ENCODE measurements around the gene PSME2.
A peak's percentile ranks its signal among the peaks of the same experiment; 100 is the strongest.

Gene PSME2

GRCh38 chr14:24093901-24094840 lies 52.2 kb downstream of the PSME2 start, which contains the start of gene PCK2:
PCK2 (plus strand) TSS chr14:24094311; CDS start chr14:24094406, 95 bp downstream.
- peak; percentile 89 for DNase-seq (ENCODE audit: low read depth)
